ENCODE results near the gene VAT1. TPM values are rescaled to one million over a fixed set of nuclear protein-coding genes. Genes with fewer than 3 reads are reported as not detected.

Gene VAT1
- total and polyA plus RNA-seq, 9 of the 15 experiments (the other 6 are each of a cell fraction or from before 2014, with no cell fraction given) = 29.4 to 153 (median 66.7) TPM

DNA sequence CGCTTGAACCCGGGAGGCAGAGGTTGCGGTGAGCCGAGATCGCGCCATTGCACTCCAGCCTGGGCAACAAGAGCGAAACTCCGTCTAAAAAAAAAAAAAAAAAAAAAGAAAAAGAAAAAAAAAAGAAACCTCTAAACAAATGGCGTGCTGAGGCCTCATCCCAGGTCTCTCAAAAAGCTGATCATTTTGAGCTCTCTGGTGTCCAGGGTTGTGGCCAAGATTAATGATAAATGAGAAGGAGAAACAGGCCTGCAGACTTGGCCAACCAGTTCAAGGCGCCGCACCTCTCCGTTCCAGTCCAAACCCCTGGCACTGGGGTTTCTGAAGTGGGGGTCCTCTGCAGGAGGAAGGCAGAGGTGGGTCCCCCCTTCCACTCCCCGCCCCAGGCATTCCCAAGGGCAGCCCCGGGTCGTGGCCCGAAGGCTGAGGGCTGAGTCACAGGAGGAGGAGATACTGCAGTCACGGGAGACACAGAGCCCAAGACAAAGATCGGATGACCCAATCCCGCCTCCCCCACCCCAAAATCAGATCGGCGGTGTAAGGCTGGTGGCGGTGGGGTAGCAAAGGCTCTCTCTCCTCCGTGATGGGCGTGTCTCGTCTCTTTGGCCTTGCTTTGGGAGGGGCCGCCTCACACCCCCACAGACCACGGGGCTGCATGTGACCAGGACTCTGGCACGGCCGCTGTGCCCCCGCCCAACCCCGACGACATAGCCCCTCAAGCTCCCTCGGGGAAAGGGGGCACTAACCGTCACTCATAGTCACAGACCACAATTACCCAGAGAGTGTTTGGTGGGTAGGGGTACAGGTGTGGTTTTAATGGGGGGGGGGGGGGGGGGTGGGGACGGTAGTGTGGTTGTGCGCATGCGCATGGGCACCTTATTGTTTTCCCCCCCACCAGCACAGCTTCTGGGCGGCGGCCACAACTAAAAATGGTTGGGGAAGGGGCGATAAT lies 1.1 kb downstream of the VAT1 start (continued):
- TF ChIP-seq, protein P1, sequence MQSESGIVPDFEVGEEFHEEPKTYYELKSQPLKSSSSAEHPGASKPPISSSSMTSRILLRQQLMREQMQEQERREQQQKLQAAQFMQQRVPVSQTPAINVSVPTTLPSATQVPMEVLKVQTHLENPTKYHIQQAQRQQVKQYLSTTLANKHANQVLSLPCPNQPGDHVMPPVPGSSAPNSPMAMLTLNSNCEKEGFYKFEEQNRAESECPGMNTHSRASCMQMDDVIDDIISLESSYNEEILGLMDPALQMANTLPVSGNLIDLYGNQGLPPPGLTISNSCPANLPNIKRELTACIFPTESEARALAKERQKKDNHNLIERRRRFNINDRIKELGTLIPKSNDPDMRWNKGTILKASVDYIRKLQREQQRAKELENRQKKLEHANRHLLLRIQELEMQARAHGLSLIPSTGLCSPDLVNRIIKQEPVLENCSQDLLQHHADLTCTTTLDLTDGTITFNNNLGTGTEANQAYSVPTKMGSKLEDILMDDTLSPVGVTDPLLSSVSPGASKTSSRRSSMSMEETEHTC (IDR thresholded peaks at IDR 0.05) = peak; percentile 95
- no peak for TF ChIP-seq NR1H2 (CRISPR knock-in tag; IDR thresholded peaks at IDR 0.05)
- TF ChIP-seq FOXJ2 (tag; IDR thresholded peaks at IDR 0.05) = peak; percentile 75
- 0 out of 2 replicates have a peak, but pooled peaks have one; percentile 53 for TF ChIP-seq ETV1 (tag; conservative IDR thresholded peaks at IDR 0.05; ENCODE audit: low read depth)
- no peak; the same call in 1 of the 2 replicates for TF ChIP-seq ZNF766 (CRISPR knock-in tag; conservative IDR thresholded peaks at IDR 0.05)
- TF ChIP-seq IRF2 (CRISPR knock-in tag; IDR thresholded peaks at IDR 0.05) = no peak
- peak; percentile 78 for TF ChIP-seq CXXC5 (CRISPR knock-in tag; IDR thresholded peaks at IDR 0.05)
- TF ChIP-seq BACH1 (tag; IDR thresholded peaks at IDR 0.05) = 0 out of 2 replicates have a peak, but pooled peaks have one; percentile 5
- no peak for TF ChIP-seq TSC22D4 (tag; IDR thresholded peaks at IDR 0.05)
- TF ChIP-seq ZNF408 (CRISPR knock-in tag; IDR thresholded peaks at IDR 0.05; ENCODE audit: low read depth) = no peak
- TF ChIP-seq ZNF324 (CRISPR knock-in tag; IDR thresholded peaks at IDR 0.05) = no peak
- TF ChIP-seq ATF7 (IDR thresholded peaks at IDR 0.05) = peak; percentile 94
- TF ChIP-seq ZNF778 (CRISPR knock-in tag; IDR thresholded peaks at IDR 0.05) = no peak
- peak; percentile 84 for TF ChIP-seq CEBPB (tag; IDR thresholded peaks at IDR 0.05)
- TF ChIP-seq, protein P2, sequence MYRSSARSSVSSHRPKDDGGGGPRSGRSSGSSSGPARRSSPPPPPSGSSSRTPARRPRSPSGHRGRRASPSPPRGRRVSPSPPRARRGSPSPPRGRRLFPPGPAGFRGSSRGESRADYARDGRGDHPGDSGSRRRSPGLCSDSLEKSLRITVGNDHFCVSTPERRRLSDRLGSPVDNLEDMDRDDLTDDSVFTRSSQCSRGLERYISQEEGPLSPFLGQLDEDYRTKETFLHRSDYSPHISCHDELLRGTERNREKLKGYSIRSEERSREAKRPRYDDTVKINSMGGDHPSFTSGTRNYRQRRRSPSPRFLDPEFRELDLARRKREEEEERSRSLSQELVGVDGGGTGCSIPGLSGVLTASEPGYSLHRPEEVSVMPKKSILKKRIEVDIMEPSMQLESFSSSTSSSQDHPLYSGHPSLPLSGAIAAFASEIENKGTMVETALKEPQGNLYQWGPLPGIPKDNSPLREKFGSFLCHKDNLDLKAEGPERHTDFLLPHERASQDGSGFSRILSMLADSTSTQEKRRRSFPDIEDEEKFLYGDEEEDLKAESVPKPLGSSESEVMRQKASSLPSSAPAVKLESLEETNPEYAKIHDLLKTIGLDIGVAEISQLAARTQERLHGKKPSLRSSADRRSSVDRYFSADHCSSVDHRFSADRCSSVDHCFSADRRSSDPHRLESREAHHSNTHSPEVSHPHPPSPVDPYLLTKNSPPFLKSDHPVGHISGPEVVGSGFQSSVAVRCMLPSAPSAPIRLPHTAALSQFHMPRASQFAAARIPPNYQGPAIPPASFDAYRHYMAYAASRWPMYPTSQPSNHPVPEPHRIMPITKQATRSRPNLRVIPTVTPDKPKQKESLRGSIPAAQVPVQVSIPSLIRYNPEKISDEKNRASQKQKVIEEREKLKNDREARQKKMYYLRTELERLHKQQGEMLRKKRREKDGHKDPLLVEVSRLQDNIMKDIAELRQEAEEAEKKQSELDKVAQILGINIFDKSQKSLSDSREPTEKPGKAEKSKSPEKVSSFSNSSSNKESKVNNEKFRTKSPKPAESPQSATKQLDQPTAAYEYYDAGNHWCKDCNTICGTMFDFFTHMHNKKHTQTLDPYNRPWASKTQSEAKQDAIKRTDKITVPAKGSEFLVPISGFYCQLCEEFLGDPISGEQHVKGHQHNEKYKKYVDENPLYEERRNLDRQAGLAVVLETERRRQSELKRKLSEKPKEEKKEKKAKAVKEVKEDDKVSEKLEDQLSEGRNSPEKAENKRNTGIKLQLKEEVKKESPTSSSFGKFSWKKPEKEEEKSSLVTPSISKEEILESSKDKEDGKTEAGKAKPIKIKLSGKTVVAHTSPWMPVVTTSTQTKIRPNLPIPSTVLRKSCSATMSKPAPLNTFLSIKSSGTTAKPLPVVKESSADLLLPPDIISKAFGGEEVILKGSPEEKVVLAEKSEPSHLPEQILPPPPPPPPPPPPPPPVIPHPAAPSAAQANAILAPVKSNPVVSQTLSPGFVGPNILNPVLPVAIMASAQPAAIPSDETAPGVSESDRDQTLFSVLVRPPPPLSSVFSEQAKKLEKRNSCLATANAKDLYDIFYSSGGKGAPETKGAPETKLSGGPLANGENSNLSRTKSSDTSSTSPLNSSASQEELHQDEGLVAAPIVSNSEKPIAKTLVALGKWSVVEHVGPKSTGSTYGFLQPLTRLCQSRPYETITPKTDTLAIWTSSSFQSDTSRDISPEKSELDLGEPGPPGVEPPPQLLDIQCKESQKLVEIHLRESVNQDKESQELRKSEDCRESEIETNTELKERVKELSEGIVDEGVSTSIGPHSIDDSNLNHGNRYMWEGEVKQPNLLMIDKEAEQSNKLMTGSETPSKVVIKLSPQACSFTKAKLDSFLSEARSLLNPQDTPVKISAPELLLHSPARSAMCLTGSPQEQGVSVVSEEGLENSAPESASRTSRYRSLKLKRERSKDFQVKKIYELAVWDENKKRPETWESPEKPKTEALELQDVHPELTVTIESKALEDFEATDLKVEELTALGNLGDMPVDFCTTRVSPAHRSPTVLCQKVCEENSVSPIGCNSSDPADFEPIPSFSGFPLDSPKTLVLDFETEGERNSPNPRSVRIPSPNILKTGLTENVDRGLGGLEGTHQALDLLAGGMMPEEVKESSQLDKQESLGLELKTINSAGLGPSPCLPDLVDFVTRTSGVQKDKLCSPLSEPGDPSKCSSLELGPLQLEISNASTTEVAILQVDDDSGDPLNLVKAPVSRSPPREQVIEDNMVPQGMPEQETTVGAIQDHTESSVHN (IDR thresholded peaks at IDR 0.05; ENCODE audit: borderline replicate concordance in 1 of 2, low read depth in 1 of 2) = peak in 1 of 2 experiments; percentile 96; a peak in 2 of 4 replicates

Data from K562 (cell line).